Spleen (tissue), 11 donors: Measurements from ENCODE around the gene RFFL. TPM values are rescaled to one million over a fixed set of nuclear protein-coding genes. Genes with fewer than 3 reads are reported as not detected.

Experiments
- DNase-seq: peaks from one replicate; pipeline ENCODE4 v3.0.0-alpha.2; 2020
- H3K27ac ChIP-seq, 8 donors: fragments of 200-600 bp; sonication (generic) in 7 of 8; 1 replicate in 4 of 8; 2 replicates in 4 of 8; pipeline versions ENCODE4 v1.5.0 to v1.8.0; 2016 to 2021; ENCODE audit warnings: inconsistent platforms in 4 of 8, mild to moderate bottlenecking in 4 of 8, moderate library complexity in 1 of 8
- H3K27me3 ChIP-seq, 7 donors: fragments of 200-600 bp; sonication (generic) in 6 of 7; replicated peaks in 1 of 7; 1 replicate in 4 of 7; 2 replicates in 3 of 7; pipeline versions ENCODE4 v1.5.0 to v1.8.0; 2016 to 2021; ENCODE audit warnings: inconsistent platforms in 3 of 7, mild to moderate bottlenecking in 1 of 7
- H3K36me3 ChIP-seq, 6 donors: fragments of 200-600 bp; sonication (generic) in 5 of 6; 1 replicate in 4 of 6; 2 replicates in 2 of 6; pipeline versions ENCODE4 v1.5.0 to v1.8.0; 2016 to 2021; ENCODE audit warnings: inconsistent platforms in 2 of 6
- H3K4me1 ChIP-seq, 6 donors: fragments of 200-600 bp; sonication (generic) in 5 of 6; 1 replicate in 3 of 6; 2 replicates in 3 of 6; pipeline versions ENCODE4 v1.5.0 to v1.8.0; 2016 to 2021; ENCODE audit warnings: inconsistent platforms in 3 of 6
- H3K4me3 ChIP-seq, 8 donors: fragments of 200-600 bp; sonication (generic) in 7 of 8; 1 replicate in 4 of 8; 2 replicates in 4 of 8; pipeline versions ENCODE4 v1.5.0 to v1.8.0; 2016 to 2021; ENCODE audit warnings: inconsistent platforms in 4 of 8, mild to moderate bottlenecking in 4 of 8, moderate library complexity in 2 of 8
- H3K9me3 ChIP-seq, 8 donors: fragments of 200-600 bp; sonication (generic) in 7 of 8; 1 replicate in 4 of 8; 2 replicates in 4 of 8; pipeline versions ENCODE4 v1.5.0 to v1.8.0; 2016 to 2021; ENCODE audit warnings: inconsistent platforms in 4 of 8
- CTCF ChIP-seq, 11 experiments: fragments of 200-600 bp in 7 of 11; fragments of 450-650 bp in 4 of 11; sonication (generic) in 4 of 11; IDR thresholded peaks in 8 of 11; conservative IDR thresholded peaks in 3 of 11; 1 replicate in 7 of 11; 2 replicates in 4 of 11; pipeline versions ENCODE4 v1.4.0 to v1.8.0; 2016 to 2021; ENCODE audit warnings: antibody characterized with exemption in 11 of 11, inconsistent platforms in 4 of 11, mild to moderate bottlenecking in 1 of 11
- POLR2A ChIP-seq, 3 donors: fragments of 450-650 bp; IDR thresholded peaks; one replicate each; pipeline ENCODE4 v1.5.1; 2017; ENCODE audit warnings: antibody characterized with exemption in 3 of 3, mild to moderate bottlenecking in 1 of 3
- POLR2AphosphoS5 ChIP-seq, 3 donors: sonication (generic); formaldehyde crosslinking; IDR thresholded peaks; one replicate each; pipeline ENCODE4 v1.5.1; 2017; ENCODE audit warnings: antibody characterized with exemption in 3 of 3
- WGBS, 5 donors: extraction: QIAGEN DNeasy Blood & Tissue Kit in 3 of 5; methylation state at CpG; one replicate each; pipeline versions ENCODE4 v1.1.5 to v1.1.7; 2013 to 2018; 5-methylcytosine and 5-hydroxymethylcytosine counted together
- intact Hi-C: fragments of 100-400 bp; cut with DNase I; formaldehyde crosslinking; loops from one replicate; pipeline ENCODE4 v1.15.0; 2023; ENCODE audit warnings: low total_unique reads
- polyA plus RNA-seq, 3 donors: library from polyadenylated mRNA; stranded (reverse); fragments of 200-250 nt; gene quantifications; one replicate each; pipeline ENCODE4 v1.2.1, GENCODE V29; 2013
- total RNA-seq, 7 donors: library from RNA; depleted of rRNA in 3 of 7; stranded (reverse); fragments of >200 nt in 3 of 7; fragmentation: NEBNext Ultra II Directional in 4 of 7; extraction: Animal tissue kit (Norgen Biotek cat#: 25700) in 4 of 7; gene quantifications; one replicate each; pipeline versions ENCODE4 v1.1.0 to v1.2.1, GENCODE V29; 2016 to 2021
- donor health status: healthy with polysubstance abuse.
- donor health status: DM: no; HTN: no; CAD: no; lungs with moderate emphysema.
- donor health status: DM: no; HTN: no; CAD: no.
- donor health status: Bipolar disorder and iron deficiency.
- donor health status: healthy.
- donor health status: DM: no; HTN: no; CAD: no.
- donor health status: DM: yes; HTN: yes; CAD: no.

Gene RFFL
- total and polyA plus RNA-seq, 10 donors = 5.7 to 39.7 (median 32.6) TPM

DNA sequence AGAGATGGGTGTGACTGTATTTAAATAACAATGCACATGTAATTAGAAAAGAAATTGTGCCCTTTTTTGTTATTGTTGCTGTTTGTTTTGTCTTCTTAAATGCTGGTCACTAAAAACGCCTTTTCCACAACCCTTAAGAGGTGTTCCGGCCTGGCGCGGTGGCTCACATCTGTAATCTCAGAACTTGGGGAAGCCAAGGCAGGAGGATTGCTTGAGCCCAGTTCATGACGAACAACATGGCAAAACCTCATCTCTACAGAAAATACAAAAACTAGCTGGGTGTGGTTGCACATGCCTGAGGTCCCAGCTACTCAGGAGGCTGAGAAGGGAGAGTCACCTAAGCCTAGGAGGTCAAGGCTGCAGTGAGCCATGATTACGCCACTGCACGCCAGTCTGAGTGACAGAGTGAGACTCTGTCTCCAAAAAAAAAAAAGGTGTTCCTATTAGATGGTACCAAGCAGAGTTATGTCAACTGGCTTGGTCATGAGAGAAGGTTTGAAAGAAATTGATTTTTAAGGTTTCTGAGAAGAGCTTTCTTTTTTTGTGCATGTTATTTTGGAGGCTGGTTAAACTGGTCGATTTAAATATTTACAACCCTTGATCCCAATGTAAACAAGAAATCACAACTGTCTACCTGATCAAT lies 23.5 kb upstream of the RFFL start:
- TF ChIP-seq CTCF (IDR thresholded peaks at IDR 0.05 in 8 of 11, conservative IDR thresholded peaks at IDR 0.05 in 3 of 11) (no peak), POLR2AphosphoS5 (IDR thresholded peaks at IDR 0.05) (no peak), POLR2A (IDR thresholded peaks at IDR 0.05) (no peak)
- Histone ChIP-seq H3K27ac (peak overlapping the region in 5 of 8 donors; percentile 93 to 98 (median 97)), H3K27me3 (no peaks in the 10 kb centered on the region), H3K4me3 (peak overlapping the region in 4 of 8 donors; percentile 4 to 96 (median 94)), H3K4me1 (peaks cover 20 to 82% (median 50%) of the 10 kb centered on the region in 6 donors), H3K9me3 (no peaks in the 10 kb centered on the region), H3K36me3 (no peaks in the 10 kb centered on the region)
- WGBS, 5 donors = 84 to 90% (median 86%) methylated on average over 8 of the region's 8 CpGs
- DNase-seq = no peak
- intact Hi-C loops = loop anchor here (10.0 kb wide), 1 partner anchor 62 kb away; no protein-coding TSS in a partner anchor

- Histone ChIP-seq H3K4me3 (no peak overlapping the region), H3K4me1 (peaks cover 24 to 90% (median 59%) of the 10 kb centered on the region in 6 donors), H3K36me3 (no peaks in the 10 kb centered on the region), H3K27me3 (no peaks in the 10 kb centered on the region), H3K27ac (peak overlapping the region in 2 of 8 donors; percentile 3 to 97), H3K9me3 (no peaks in the 10 kb centered on the region)
- DNase-seq = no peak
- TF ChIP-seq POLR2A (IDR thresholded peaks at IDR 0.05) (no peak), CTCF (IDR thresholded peaks at IDR 0.05 in 8 of 11, conservative IDR thresholded peaks at IDR 0.05 in 3 of 11) (no peak), POLR2AphosphoS5 (IDR thresholded peaks at IDR 0.05) (no peak)
- intact Hi-C loops = loop anchor here (10.0 kb wide), 1 partner anchor 61 kb away; no protein-coding TSS in a partner anchor
- WGBS, 5 donors = 92 to 98% (median 94%) methylated on average over 8 of the region's 8 CpGs
Observed at GRCh38 chr17:35086164-35086563, 22.7 kb upstream of the RFFL start.

DNA sequence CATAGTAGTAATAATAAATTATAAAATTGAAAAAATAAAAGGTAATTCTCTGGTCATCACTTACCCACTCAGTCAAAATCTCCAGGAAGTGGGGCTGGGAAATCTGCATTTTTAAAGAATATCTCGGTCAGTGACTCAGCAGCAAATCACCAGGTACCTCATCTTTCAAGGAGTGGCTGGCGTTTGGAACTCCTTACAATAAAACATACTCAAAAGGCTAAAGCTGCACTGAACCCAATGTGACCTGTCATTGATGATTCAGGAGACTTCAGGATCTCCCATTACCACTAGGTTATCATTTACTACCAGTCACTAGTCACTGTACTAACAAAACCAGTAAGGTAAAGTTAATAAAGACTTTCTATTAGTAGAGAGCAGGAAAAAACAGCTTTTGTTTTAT lies 21.5 kb upstream of the RFFL start:
- H3K9me3 ChIP-seq = no peaks in the 10 kb centered on the region

More for the DNA sequence above, 21.5 kb upstream of the RFFL start:
- 70 to 85% (median 80%) methylated on average over 2 of the region's 2 CpGs for WGBS, 5 donors
- H3K36me3 ChIP-seq = no peaks in the 10 kb centered on the region
- no peak for TF ChIP-seq POLR2A (IDR thresholded peaks at IDR 0.05)
- no peak for TF ChIP-seq CTCF (IDR thresholded peaks at IDR 0.05 in 8 of 11, conservative IDR thresholded peaks at IDR 0.05 in 3 of 11)
- no peak for TF ChIP-seq POLR2AphosphoS5 (IDR thresholded peaks at IDR 0.05)
- intact Hi-C loops = loop anchor here (10.0 kb wide), 1 partner anchor 60 kb away; no protein-coding TSS in a partner anchor
- H3K27ac ChIP-seq = peak overlapping the region in 1 of 8 donors; percentile 3
- peaks cover 24 to 91% (median 64%) of the 10 kb centered on the region in 6 donors for H3K4me1 ChIP-seq
- DNase-seq = no peak
- no peaks in the 10 kb centered on the region for H3K27me3 ChIP-seq
- H3K4me3 ChIP-seq = no peak overlapping the region
